ENCODE data around the gene RIN3.

- no peak for TF ChIP-seq CTCF (IDR thresholded peaks at IDR 0.05)
- no peak for TF ChIP-seq POLR2A (IDR thresholded peaks at IDR 0.05)
These were observed 124.3 kb downstream of the RIN3 start for GRCh38 chr14:92637864-92638263.
